ENCODE data around the gene OSGEP. TPM values are rescaled to one million over a fixed set of nuclear protein-coding genes. Genes with fewer than 3 reads are reported as not detected.
"Not testable (repeated sequence)": the region's sequence is repeated elsewhere in the genome, so short reads cannot be mapped to it uniquely, and the experiment has no call there.

OSGEP gene
- total and polyA plus RNA-seq, 2 experiments from 2014 or later: 29.0 to 59.5 TPM

DNA sequence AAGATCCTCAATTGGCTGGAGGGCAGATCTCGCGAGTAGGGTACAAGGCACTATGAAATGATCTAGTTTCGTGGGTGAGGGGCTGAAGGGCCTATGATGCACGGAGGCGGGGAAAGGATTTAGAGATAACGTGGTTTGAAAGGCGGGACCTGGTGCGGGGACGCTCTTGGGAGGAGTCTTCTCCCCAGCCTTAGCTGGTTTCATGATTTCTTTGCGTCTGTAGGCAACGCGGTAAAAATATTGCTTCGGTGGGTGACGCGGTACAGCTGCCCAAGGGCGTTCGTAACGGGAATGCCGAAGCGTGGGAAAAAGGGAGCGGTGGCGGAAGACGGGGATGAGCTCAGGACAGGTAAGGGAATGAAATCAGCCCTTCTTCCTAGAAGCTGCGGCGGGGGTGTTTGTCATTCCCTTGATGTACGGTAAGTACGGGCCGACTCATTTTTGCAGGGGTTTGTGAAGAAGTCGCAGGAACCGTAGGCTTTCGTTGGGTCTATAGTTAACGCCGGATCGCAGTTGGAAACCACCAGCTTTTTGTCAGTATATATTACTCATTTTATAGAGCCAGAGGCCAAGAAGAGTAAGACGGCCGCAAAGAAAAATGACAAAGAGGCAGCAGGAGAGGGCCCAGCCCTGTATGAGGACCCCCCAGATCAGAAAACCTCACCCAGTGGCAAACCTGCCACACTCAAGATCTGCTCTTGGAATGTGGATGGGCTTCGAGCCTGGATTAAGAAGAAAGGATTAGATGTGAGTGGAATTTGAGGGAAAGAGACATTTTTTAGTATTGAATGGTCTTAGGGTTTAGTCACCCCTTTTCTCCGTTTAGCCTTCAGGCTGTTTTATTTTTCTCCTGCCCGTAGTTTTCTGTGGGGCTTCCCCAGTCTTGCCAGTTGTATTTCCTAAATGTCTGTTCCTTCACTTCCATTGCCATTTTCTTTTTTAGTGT, 1.0 kb upstream of the OSGEP start (continued):
- TF ChIP-seq, protein P1, sequence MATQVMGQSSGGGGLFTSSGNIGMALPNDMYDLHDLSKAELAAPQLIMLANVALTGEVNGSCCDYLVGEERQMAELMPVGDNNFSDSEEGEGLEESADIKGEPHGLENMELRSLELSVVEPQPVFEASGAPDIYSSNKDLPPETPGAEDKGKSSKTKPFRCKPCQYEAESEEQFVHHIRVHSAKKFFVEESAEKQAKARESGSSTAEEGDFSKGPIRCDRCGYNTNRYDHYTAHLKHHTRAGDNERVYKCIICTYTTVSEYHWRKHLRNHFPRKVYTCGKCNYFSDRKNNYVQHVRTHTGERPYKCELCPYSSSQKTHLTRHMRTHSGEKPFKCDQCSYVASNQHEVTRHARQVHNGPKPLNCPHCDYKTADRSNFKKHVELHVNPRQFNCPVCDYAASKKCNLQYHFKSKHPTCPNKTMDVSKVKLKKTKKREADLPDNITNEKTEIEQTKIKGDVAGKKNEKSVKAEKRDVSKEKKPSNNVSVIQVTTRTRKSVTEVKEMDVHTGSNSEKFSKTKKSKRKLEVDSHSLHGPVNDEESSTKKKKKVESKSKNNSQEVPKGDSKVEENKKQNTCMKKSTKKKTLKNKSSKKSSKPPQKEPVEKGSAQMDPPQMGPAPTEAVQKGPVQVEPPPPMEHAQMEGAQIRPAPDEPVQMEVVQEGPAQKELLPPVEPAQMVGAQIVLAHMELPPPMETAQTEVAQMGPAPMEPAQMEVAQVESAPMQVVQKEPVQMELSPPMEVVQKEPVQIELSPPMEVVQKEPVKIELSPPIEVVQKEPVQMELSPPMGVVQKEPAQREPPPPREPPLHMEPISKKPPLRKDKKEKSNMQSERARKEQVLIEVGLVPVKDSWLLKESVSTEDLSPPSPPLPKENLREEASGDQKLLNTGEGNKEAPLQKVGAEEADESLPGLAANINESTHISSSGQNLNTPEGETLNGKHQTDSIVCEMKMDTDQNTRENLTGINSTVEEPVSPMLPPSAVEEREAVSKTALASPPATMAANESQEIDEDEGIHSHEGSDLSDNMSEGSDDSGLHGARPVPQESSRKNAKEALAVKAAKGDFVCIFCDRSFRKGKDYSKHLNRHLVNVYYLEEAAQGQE (IDR thresholded peaks at IDR 0.05; ENCODE audit: unreplicated experiment): no peak
- TF ChIP-seq EZH2phosphoT487 (IDR thresholded peaks at IDR 0.05; ENCODE audit: unreplicated experiment) (no peak), CREB1 (CRISPR knock-in tag; IDR thresholded peaks at IDR 0.05; ENCODE audit: low read depth) (no peak), STAT1 (IDR thresholded peaks at IDR 0.05; ENCODE audit: unreplicated experiment) (no peak), EZH2 (IDR thresholded peaks at IDR 0.05; ENCODE audit: low read depth, unreplicated experiment) (no peak), NANOG (IDR thresholded peaks at IDR 0.05; ENCODE audit: borderline replicate concordance) (no peak), ZNF331 (CRISPR knock-in tag; IDR thresholded peaks at IDR 0.05; ENCODE audit: low read depth) (no peak)

GRCh38 chr14:20452831-20453230, 1.8 kb downstream of the OSGEP start:
- H3K4me2 ChIP-seq; H3K27ac Mint-ChIP-seq; H4K20me1 ChIP-seq (replicated peaks; ENCODE audit: insufficient read depth); H3K9me3 Mint-ChIP-seq; H2AFZ ChIP-seq; DNase-seq (ENCODE audit: low spot score); H3K4me1 Mint-ChIP-seq; H3K27me3 Mint-ChIP-seq (ENCODE audit: insufficient read depth, low read depth, poor library complexity); H3K4me3 ChIP-seq; H3K27ac ChIP-seq (ENCODE audit: low read depth); ATAC-seq; H3K27me3 ChIP-seq (ENCODE audit: insufficient read depth); H3K9me2 ChIP-seq (ENCODE audit: insufficient read depth): not testable (repeated sequence)
- peaks cover 23% of the 10 kb centered on the region for H3K36me3 Mint-ChIP-seq (ENCODE audit: low read depth)
- H3K4me3 Mint-ChIP-seq: peak overlapping the region; percentile 61
- H3F3A ChIP-seq (replicated peaks; ENCODE audit: low read depth): peaks cover 15% of the 10 kb centered on the region; the same call in 1 of the 2 replicates
- H3K36me3 ChIP-seq (ENCODE audit: insufficient read depth): peaks cover 40% of the 10 kb centered on the region
- H3K4me1 ChIP-seq (ENCODE audit: insufficient read depth): peaks cover 22% of the 10 kb centered on the region
- peaks cover 37% of the 10 kb centered on the region for H3K79me2 ChIP-seq (replicated peaks; ENCODE audit: insufficient read depth)

DNA sequence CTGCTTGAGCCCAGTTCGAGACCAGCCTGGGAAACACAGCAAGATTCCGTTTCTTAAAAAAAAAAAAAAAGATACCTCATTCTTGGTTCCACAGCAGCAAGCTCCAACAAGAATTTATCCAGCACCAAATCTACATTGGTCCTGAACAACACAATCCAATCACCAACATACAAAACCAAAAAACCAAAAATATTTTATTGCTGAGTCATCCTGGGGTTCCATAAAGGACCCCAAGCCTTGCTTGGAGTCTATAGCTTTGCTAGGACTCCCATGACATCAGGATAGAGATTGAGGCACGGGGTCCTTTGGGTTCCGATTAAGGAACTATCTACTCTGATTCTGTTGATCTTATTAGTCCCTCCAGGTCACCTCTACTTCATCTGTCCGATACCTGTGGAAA, 7.7 kb downstream of the OSGEP start:
- no peak overlapping the region for H3K4me2 ChIP-seq
- no peak overlapping the region for H3K27ac ChIP-seq (ENCODE audit: low read depth)
- H4K20me1 ChIP-seq (replicated peaks; ENCODE audit: insufficient read depth): no peaks in the 10 kb centered on the region; the same call in 1 of the 2 replicates
- H3K4me3 ChIP-seq: no peak overlapping the region
- Mint-ChIP-seq H3K4me3 (no peak overlapping the region), H3K27ac (peak overlapping the region; percentile 53), H3K36me3 (ENCODE audit: low read depth) (peaks cover 16% of the 10 kb centered on the region), H3K27me3 (ENCODE audit: insufficient read depth, low read depth, poor library complexity) (no peaks in the 10 kb centered on the region), H3K4me1 (no peaks in the 10 kb centered on the region), H3K9me3 (peaks cover 4% of the 10 kb centered on the region; the same call in 1 of the 3 replicates)
- no peak for ATAC-seq
- no peaks in the 10 kb centered on the region for H3K79me2 ChIP-seq (replicated peaks; ENCODE audit: insufficient read depth)
- no peak for DNase-seq (ENCODE audit: low spot score)
- H2AFZ ChIP-seq: no peak overlapping the region
- 0 out of 2 replicates have a peak, but pooled peaks cover 9% of the 10 kb centered on the region for H3K9me2 ChIP-seq (ENCODE audit: insufficient read depth)
- no peaks in the 10 kb centered on the region for H3K4me1 ChIP-seq (ENCODE audit: insufficient read depth)
- no peaks in the 10 kb centered on the region for H3K27me3 ChIP-seq (ENCODE audit: insufficient read depth)
- no peaks in the 10 kb centered on the region for H3F3A ChIP-seq (replicated peaks; ENCODE audit: low read depth)
- H3K36me3 ChIP-seq (ENCODE audit: insufficient read depth): peaks cover 51% of the 10 kb centered on the region
- TF ChIP-seq CREB1 (CRISPR knock-in tag; IDR thresholded peaks at IDR 0.05; ENCODE audit: low read depth): no peak
- TF ChIP-seq ZNF462 (CRISPR knock-in tag; IDR thresholded peaks at IDR 0.05): no peak

All from GM23338 (cell line).